Panc1 (cell line): ENCODE measurements around the gene GJA4. TPM values are rescaled to one million over a fixed set of nuclear protein-coding genes. Genes with fewer than 3 reads are reported as not detected.

ENCODE experiments used
- ATAC-seq: fragments of 200-7000 bp; cut with Tn5 transposase; 2 replicates; pipeline ENCODE4 v1.9.1; 2020; ENCODE audit warnings: mild to moderate bottlenecking, moderate library complexity
- BruUV-seq: library from RNA; stranded (reverse); fragments of 400-500 nt; replicated peaks from 2 replicates; lab custom pipeline; 2021; lab: Mats Ljungman, UMichigan
- CTCF ChIA-PET: fragments of 300-600 bp; sonication (Branson Sonifier 250); formaldehyde crosslinking; loops from one replicate; lab custom pipeline; 2022; ENCODE audit warnings: antibody characterized with exemption; lab: Charles Lee
- POLR2A ChIA-PET: fragments of 300-600 bp; sonication (Branson Sonifier 250); formaldehyde crosslinking; loops from one replicate; lab custom pipeline; 2022; ENCODE audit warnings: antibody characterized with exemption; lab: Charles Lee
- DNase-seq: peaks from one replicate; pipeline ENCODE4 v3.0.0-alpha.2; 2010; ENCODE audit warnings: low read depth, low spot score
- H3K27ac ChIP-seq: 2 replicates; pipeline ENCODE4 v1.5.1; 2011; ENCODE audit warnings: mild to moderate bottlenecking, low read length, inconsistent platforms
- H3K27me3 ChIP-seq: fragments of 200-500 bp; sonication (Bioruptor generic); 2 replicates; pipeline ENCODE4 v1.6.0; 2014; ENCODE audit warnings: low read length, inconsistent platforms; ENCODE audit not compliant: control insufficient read depth, insufficient read depth
- H3K36me3 ChIP-seq: fragments of 200-500 bp; sonication (Bioruptor generic); 2 replicates; pipeline ENCODE4 v1.5.1; 2014; ENCODE audit warnings: inconsistent platforms, mild to moderate bottlenecking, low read length, moderate library complexity; ENCODE audit not compliant: control insufficient read depth, insufficient read depth
- H3K4me1 ChIP-seq: 2 replicates; pipeline ENCODE4 v1.5.1; 2011; ENCODE audit warnings: inconsistent platforms, mild to moderate bottlenecking, low read length, moderate library complexity; ENCODE audit not compliant: control insufficient read depth, insufficient read depth
- H3K4me3 ChIP-seq, 2 experiments: 2 replicates each; pipeline ENCODE4 v1.5.1; 2011 to 2012; ENCODE audit warnings: low read depth in 2 of 2, low read length in 2 of 2, mild to moderate bottlenecking in 2 of 2, inconsistent platforms in 1 of 2, moderate library complexity in 1 of 2
- H3K9me3 ChIP-seq: fragments of 200-500 bp; sonication (Bioruptor generic); 2 replicates; pipeline ENCODE4 v1.5.1; 2014; ENCODE audit warnings: low read depth, mild to moderate bottlenecking, inconsistent platforms, low read length, moderate library complexity; ENCODE audit not compliant: control insufficient read depth, insufficient read depth
- POLR2AphosphoS5 ChIP-seq: IDR thresholded peaks from 2 replicates; pipeline ENCODE4 v1.6.1; 2012; ENCODE audit warnings: mild to moderate bottlenecking, low read depth, low read length, moderate library complexity
- SIN3A ChIP-seq: IDR thresholded peaks from 2 replicates; pipeline ENCODE4 v1.6.1; 2012; ENCODE audit warnings: low read depth, mild to moderate bottlenecking, low read length, moderate library complexity, borderline replicate concordance; ENCODE audit not compliant: insufficient read depth
- TCF7L2 ChIP-seq: IDR thresholded peaks from 2 replicates; pipeline ENCODE4 v1.6.1; 2011; ENCODE audit warnings: mild to moderate bottlenecking, low read depth, low read length, inconsistent platforms
- in situ Hi-C: cut with HindIII; loops from 2 replicates; pipeline ENCODE4 v1.10.0; 2016; ENCODE audit warnings: low sequenced_read_pairs, low pct_unique_long_range_greater_than_20kb
- intact Hi-C: fragments of 100-400 bp; cut with micrococcal nuclease; formaldehyde crosslinking; loops from one replicate; pipeline ENCODE4 v1.10.0; 2022; ENCODE audit not compliant: unreplicated experiment
- total RNA-seq: library from RNA; stranded (reverse); gene quantifications from one replicate; pipeline ENCODE4 v1.2.1, GENCODE V29; 2021; ENCODE audit not compliant: unreplicated experiment
- TF ChIP-seq, protein P1 (sequence below), 2 experiments: IDR thresholded peaks; 2 replicates each; pipeline ENCODE4 v1.6.1; 2011 to 2012; ENCODE audit warnings: low read depth in 2 of 2, control low read depth in 1 of 2, low read length in 1 of 2, mild to moderate bottlenecking in 1 of 2, moderate library complexity in 1 of 2; ENCODE audit not compliant: insufficient read depth in 1 of 2
- TF ChIP-seq, protein P2 (sequence below): fragments of 450-650 bp; IDR thresholded peaks from 2 replicates; pipeline ENCODE4 v1.5.1; 2017; ENCODE audit warnings: mild to moderate bottlenecking

The GJA4 gene
- total RNA-seq, 1 experiment from 2014 or later = not detected

DNA sequence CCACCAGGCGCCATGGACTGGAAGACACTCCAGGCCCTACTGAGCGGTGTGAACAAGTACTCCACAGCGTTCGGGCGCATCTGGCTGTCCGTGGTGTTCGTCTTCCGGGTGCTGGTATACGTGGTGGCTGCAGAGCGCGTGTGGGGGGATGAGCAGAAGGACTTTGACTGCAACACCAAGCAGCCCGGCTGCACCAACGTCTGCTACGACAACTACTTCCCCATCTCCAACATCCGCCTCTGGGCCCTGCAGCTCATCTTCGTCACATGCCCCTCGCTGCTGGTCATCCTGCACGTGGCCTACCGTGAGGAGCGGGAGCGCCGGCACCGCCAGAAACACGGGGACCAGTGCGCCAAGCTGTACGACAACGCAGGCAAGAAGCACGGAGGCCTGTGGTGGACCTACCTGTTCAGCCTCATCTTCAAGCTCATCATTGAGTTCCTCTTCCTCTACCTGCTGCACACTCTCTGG lies 8.0 kb upstream of the GJA4 start:
- no TSS peak for BruUV-seq
- DNase-seq (no peak), ATAC-seq (no peak)
- intact Hi-C loops = no loop called here
- Histone ChIP-seq H3K36me3 (peaks cover 5% of the 10 kb centered on the region; the same call in 1 of the 2 replicates), H3K4me3 (no peak overlapping the region), H3K4me1 (peaks cover 5% of the 10 kb centered on the region; the same call in 1 of the 2 replicates), H3K27ac (no peak overlapping the region), H3K9me3 (no peaks in the 10 kb centered on the region), H3K27me3 (peaks cover 3% of the 10 kb centered on the region)
- POLR2A ChIA-PET = no interaction called here
- in situ Hi-C loops = no loop called here
- CTCF ChIA-PET = no interaction called here
- TF ChIP-seq POLR2AphosphoS5 (no peak), SIN3A (no peak), TCF7L2 (no peak)
- TF ChIP-seq, protein P1, sequence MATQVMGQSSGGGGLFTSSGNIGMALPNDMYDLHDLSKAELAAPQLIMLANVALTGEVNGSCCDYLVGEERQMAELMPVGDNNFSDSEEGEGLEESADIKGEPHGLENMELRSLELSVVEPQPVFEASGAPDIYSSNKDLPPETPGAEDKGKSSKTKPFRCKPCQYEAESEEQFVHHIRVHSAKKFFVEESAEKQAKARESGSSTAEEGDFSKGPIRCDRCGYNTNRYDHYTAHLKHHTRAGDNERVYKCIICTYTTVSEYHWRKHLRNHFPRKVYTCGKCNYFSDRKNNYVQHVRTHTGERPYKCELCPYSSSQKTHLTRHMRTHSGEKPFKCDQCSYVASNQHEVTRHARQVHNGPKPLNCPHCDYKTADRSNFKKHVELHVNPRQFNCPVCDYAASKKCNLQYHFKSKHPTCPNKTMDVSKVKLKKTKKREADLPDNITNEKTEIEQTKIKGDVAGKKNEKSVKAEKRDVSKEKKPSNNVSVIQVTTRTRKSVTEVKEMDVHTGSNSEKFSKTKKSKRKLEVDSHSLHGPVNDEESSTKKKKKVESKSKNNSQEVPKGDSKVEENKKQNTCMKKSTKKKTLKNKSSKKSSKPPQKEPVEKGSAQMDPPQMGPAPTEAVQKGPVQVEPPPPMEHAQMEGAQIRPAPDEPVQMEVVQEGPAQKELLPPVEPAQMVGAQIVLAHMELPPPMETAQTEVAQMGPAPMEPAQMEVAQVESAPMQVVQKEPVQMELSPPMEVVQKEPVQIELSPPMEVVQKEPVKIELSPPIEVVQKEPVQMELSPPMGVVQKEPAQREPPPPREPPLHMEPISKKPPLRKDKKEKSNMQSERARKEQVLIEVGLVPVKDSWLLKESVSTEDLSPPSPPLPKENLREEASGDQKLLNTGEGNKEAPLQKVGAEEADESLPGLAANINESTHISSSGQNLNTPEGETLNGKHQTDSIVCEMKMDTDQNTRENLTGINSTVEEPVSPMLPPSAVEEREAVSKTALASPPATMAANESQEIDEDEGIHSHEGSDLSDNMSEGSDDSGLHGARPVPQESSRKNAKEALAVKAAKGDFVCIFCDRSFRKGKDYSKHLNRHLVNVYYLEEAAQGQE (IDR thresholded peaks at IDR 0.05; ENCODE audit: insufficient read depth in 1 of 2, low read depth in 2 of 2, low read length in 1 of 2) = no peak
- TF ChIP-seq, protein P2, sequence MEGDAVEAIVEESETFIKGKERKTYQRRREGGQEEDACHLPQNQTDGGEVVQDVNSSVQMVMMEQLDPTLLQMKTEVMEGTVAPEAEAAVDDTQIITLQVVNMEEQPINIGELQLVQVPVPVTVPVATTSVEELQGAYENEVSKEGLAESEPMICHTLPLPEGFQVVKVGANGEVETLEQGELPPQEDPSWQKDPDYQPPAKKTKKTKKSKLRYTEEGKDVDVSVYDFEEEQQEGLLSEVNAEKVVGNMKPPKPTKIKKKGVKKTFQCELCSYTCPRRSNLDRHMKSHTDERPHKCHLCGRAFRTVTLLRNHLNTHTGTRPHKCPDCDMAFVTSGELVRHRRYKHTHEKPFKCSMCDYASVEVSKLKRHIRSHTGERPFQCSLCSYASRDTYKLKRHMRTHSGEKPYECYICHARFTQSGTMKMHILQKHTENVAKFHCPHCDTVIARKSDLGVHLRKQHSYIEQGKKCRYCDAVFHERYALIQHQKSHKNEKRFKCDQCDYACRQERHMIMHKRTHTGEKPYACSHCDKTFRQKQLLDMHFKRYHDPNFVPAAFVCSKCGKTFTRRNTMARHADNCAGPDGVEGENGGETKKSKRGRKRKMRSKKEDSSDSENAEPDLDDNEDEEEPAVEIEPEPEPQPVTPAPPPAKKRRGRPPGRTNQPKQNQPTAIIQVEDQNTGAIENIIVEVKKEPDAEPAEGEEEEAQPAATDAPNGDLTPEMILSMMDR = no peak

DNA sequence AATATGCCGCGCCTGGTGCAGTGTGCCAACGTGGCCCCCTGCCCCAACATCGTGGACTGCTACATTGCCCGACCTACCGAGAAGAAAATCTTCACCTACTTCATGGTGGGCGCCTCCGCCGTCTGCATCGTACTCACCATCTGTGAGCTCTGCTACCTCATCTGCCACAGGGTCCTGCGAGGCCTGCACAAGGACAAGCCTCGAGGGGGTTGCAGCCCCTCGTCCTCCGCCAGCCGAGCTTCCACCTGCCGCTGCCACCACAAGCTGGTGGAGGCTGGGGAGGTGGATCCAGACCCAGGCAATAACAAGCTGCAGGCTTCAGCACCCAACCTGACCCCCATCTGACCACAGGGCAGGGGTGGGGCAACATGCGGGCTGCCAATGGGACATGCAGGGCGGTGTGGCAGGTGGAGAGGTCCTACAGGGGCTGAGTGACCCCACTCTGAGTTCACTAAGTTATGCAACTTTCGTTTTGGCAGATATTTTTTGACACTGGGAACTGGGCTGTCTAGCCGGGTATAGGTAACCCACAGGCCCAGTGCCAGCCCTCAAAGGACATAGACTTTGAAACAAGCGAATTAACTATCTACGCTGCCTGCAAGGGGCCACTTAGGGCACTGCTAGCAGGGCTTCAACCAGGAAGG lies 7.4 kb upstream of the GJA4 start:
- H3K36me3 ChIP-seq = peaks cover 5% of the 10 kb centered on the region; the same call in 1 of the 2 replicates
- intact Hi-C loops (no loop called here), in situ Hi-C loops (no loop called here)
- H3K9me3 ChIP-seq = no peaks in the 10 kb centered on the region
- DNase-seq (no peak), ATAC-seq (no peak)
- peaks cover 5% of the 10 kb centered on the region; the same call in 1 of the 2 replicates for H3K4me1 ChIP-seq
- no TSS peak for BruUV-seq
- CTCF ChIA-PET = no interaction called here
- POLR2A ChIA-PET = no interaction called here
- H3K27ac ChIP-seq = no peak overlapping the region
- TF ChIP-seq, protein P1 (IDR thresholded peaks at IDR 0.05; ENCODE audit: insufficient read depth in 1 of 2, low read depth in 2 of 2, low read length in 1 of 2) = no peak
- no peak for TF ChIP-seq TCF7L2
- TF ChIP-seq, protein P2 = no peak
- TF ChIP-seq SIN3A = no peak
- no peak for TF ChIP-seq POLR2AphosphoS5
- no peak overlapping the region for H3K4me3 ChIP-seq
- H3K27me3 ChIP-seq = peaks cover 3% of the 10 kb centered on the region
